ENCODE data around the gene PNKD.
"Not testable (repeated sequence)": the region's sequence is repeated elsewhere in the genome, so short reads cannot be mapped to it uniquely, and the experiment has no call there.

The PNKD gene

DNA sequence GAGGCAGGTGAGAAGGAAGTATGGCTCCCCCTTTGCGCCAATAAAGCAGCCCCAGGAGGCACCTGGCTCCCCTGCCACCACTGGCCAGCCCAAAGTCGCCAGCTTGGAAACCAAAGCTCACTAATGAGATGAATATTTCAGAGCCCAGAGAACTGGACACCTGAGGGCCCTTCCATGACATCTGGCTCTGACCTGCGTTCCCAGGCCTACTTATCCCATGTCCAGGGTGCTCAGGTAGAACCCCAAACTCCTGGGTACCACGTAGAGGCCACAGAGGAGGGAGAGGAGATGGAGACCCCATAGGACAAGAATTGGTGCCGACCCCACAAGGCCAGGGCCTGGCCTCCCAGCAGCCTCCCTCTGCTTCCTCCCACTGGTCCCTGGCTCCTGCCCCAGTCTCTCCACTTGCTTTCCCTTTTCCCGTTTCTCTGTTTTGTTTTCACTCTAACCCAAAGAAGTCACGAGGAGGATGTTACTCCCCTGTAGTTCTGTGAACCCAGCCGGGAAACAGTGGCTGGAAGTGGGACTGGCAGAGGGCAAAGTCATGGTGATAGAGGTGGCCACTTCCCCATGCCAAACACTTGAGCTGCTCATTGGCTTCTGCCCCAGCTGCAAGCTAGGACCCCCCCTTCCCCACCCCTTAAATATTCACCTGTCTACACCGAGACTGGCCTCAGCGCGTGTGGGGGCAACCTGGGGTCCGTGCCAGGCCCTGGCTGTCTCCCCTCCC is 21.2 kb downstream of the PNKD start:
- no peak for DNase-seq (ENCODE audit: low read depth in 2 of 2)

DNA sequence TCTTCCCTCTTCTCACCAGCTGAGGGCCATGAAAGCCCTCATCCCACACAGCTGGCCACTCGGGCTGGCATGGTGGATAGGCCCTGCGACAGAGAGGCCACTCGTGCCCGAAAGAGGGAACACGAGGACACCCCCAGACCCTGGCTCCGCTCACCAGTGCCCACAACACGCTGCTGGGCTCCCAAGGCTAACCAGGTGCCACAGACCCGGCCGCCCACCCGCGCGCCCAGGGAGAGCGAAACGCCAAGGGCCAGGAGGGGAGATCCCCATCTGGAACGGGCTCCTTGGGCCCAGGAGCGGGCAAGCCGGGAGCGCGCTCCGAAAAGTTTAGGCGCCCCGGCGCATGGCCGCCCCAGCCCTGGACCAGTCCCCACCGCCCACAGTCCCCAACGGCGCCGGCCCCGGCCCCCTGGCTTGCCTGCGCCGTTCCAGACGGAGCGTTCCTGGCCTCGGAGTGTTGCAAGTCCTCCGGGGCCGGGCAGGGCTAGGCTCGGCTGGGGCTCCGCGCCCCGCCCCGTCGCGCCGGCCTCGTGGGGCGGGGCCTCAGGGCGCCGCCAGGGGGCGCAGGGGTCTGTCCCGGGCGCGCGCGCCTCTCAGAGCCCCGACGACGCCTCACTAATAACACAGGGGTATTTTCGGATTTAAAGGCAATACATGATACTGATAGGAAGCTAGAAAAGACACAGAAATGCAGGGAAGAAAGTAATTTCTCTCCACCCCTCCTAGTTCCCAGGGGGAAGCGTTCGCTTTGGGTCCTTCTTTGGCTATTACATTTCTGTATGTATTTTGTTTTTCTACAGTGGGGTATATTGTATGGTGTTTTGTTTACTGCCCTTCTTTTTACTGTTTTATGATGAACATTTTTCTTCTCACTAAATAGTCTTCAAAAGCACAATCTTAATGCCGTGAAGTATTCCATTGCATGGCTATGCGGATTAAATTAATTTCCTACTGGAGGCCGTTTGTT is 22.0 kb downstream of the PNKD start, which contains the start of gene TMBIM1:
Gene TMBIM1 (minus strand): TSS at position 456 of the 967 bp plus-strand sequence. CDS start 10,362 bp downstream, outside the sequence.
- peak; percentile 56 to 68 for DNase-seq (ENCODE audit: low read depth in 2 of 2)

DNA sequence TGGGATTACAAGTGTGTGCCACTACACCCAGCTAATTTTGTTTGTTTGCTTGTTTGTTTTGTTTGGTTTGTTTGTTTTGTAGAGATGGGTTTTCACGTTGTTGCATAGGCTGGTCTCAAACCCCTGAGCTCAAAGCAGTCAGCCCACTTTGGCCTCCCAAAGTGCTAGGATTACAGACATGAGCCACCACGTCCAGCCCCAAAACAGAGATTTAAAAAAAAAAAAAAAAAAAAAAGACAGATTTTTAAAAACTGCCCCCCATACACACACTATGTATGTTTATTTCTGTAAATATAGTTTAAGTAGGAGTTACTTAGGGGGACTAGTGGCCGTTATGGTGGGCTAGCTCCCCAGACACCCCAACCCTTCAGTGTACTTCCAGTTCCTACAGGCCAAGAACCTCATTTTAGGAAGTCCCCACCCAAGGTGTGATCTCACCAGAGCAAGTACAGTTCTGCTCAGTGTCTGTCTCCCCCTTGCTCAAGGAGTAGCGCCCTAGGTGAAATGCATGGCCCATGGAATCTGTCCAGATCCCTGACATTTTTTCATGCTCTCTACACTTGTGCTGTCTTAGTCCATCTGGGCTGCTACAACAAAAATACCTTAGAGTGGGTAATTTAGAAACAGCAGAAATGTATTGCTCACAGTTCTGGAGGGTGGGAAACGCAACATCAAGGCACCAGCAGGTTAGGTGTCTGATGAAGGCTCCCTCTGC is 23.6 kb downstream of the PNKD start:
- no peak for DNase-seq (ENCODE audit: low read depth in 2 of 2)

DNA sequence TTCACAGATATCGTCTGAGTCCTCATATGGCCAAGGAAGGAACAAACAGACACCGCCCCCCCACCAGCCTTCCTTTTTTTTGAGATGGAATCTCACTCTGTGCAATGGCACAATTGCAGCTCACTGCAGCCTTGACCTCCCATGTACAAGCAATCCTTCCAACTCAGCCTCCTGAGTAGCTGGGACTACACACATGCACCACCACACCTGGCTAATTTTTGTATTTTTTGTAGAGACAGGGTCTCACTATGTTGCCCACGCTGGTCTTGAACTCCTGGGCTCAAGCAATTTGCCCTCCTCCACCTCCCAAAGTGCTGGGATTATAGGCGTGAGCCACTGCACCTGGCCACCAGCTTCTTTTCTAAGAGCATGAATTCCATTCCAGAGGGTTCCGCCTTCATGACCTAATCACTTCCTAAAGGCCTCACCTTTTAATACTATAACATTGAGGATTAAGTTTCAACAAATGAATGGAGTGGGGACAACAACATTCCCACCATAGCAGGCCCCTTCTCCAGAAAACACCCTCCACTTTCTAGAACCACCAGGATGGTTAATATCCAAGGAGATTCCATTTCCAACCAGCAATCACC is 24.2 kb downstream of the PNKD start:
- DNase-seq (ENCODE audit: low read depth in 2 of 2): no peak

DNA sequence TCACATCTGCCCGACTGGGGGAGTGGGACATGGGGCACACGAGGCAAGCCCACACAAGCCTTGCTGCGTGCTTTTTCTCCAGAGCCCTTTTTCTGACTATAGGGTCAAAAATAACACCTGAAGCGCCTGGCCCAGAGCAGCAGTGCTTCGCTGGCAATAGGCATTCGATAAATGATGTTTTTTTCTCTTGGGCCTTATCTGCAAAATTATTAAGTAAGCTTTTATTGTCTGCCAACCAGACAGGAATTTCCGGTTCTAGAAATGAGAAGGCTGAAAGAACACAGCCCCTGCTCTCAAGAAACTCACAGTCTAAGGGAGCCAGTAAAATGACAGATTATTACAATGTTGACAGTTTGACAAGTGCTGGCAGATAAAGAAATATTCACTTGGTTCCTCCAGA is 24.7 kb downstream of the PNKD start:
- no peak for DNase-seq (ENCODE audit: low read depth in 2 of 2)

DNA sequence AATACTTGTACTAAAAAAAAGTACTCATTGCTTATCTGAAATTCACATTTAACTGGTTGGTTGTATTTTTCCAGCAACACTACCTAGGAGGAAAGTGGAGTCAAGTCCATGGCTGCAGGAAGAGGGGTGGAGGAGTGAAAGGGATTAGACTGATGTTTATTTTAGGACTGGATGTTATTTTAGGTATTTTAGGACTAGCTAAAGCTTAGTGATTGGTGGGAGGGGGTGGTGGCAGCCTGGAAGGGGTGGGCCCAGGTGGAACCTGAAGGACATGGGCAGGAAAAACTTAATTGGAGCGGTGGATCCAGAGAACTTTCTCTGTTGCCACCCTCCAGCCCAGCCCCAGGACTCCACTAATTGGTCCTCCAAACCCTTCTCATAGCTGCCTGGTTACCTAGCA is 25.9 kb downstream of the PNKD start:
- DNase-seq (ENCODE audit: low read depth in 2 of 2): no peak

DNA sequence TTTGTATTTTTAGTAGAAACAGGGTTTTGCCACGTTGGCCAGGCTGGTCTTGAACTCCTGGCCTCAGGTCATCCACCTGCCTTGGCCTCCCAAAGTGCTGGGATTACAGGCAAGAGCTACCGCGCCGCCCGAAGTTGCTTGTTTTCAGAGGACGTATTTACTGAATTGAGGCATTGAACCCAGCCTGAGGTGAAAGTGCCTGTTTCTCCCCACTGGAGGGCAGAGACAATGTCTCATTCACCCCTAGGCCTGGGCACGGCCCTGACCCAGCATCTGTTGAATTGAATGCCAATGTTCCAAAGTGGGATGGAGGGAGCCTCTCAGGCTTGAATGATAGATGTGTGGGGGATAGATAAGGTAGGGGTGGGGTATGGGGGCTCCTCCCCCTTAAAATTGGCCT is 26.5 kb downstream of the PNKD start:
- DNase-seq (ENCODE audit: low read depth in 2 of 2): no peak

DNA sequence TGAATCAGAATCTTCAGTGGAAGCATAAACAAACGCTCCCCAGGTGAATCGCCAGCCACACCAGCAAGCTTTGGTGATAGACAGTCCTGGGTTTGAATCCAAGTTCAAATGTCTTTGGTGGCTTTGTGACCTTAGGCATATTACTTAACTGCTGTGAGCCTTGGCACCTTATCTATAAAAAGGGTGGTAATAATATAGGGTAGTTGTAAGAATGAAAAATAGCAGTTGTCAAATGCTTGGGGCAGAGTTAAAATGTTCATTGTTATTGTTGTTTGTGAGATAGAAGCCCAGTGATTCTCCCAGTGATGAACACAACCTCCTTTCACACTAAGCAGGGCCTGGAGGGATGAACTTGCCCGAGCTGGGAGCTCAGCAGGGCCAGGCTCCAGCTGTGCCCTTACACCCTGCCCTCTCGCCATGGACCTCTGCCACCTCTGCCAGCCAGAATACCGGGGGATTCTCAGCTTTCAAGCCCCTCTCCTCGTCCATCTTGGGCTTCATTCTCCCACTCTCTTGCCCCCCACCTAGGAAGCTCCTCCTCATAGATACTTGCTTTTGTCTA is 28.1 kb downstream of the PNKD start:
- DNase-seq (ENCODE audit: low read depth in 2 of 2): no peak

DNA sequence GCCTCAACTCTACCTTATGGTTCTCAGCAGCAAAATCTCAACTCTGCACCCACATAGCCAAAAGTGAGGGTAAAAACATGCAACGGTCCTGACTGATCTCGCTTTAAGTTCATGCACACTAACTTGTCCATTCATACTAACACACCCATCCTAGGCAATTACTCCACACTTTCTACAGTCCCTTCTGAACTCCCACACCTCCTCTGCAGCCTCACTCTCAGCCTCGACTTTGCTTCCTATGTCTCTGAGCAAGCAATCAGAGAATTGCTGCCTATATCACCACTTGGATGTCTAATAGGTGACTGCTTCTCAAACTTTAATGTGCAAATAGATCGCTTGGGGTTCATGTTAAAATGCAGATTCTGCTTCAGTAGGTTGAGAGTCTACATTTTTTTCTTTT is 29.8 kb downstream of the PNKD start:
- no peak for DNase-seq (ENCODE audit: low read depth in 2 of 2)

DNA sequence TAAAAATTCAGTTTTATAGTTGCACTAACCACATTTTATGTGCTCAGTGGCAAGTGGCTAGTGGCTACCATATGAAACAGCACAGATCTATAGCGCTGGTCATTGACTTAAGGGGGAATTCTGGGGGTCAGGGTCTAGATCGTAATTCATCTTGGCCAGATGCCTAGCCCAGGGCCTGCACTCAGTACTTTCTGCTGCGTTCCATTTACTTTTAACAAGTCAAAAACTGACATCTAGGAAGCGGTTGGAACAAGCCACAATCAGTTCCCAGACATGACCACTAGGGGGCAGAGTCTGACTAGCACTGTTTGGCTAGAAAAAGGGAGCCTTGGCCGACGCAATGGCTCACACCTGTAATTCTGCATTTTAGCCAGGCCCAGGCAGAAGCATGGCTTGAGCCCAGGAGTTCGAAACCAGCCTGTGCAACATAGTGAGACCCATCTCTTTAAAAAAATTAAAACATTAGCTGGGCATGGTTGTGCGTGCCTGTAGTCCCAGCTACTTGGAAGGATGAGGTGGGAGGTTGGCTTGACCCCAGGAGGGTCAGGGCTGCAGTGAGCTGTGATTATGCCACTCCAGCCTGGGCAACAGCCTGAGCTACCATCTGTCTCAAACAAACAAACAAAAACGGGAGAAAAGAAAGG is 31.0 kb downstream of the PNKD start:
- DNase-seq (ENCODE audit: low read depth in 2 of 2): peak; percentile 85 to 86

DNA sequence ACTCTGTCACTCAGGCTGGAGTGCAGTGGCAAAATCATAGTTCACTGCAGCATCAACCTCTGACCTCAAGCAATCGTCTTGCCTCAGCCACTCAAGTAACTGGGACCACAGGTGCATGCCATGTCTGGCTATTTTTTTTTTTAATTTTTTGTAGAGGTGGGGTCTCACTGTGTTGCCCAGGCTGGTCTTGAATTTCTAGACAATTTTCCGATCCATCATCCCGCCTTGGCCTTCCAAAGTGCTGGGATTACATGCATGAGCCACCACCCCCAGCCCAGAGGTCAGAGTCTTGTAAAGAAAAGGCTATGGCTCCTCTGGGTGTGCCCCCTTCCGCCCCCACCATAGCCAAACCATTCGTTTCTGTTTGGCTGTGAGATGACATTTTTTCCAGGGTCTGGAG is 35.1 kb downstream of the PNKD start:
- DNase-seq (ENCODE audit: low read depth in 2 of 2): no peak

DNA sequence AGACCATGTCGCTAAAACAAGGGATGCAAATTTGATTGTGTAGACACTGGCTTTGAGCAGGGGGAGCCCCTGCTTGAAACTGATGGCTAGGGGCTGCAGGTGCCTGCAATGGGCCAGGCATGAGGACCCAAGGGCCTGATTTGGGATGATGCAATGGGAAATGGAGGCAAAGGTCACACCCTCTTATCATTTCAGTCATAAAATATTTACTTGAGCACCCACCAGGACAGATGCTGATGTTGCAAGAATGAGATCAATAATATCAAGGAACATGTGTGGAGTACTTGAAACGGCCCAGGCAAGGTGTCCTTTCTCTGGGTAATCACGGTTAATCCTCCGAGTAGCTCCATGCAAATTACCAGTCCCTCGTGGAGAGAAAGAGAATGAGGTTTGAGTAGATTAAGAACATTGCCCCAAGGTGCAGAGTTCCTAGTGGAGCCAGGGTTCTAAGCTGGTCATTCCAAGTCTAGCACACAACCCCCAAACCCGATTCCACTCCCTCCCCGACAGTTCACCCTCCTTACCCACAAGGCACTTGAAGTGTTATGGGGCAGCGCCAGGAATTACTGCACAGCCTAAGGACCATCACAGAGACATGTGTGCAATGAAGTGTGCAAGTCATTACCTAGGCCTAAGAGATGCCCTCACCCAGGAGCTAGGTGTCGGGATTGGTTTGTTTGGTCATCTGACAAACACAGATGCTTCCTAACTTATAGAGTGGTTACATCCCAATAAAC is 36.0 kb downstream of the PNKD start:
- DNase-seq (ENCODE audit: low read depth in 2 of 2): no peak

DNA sequence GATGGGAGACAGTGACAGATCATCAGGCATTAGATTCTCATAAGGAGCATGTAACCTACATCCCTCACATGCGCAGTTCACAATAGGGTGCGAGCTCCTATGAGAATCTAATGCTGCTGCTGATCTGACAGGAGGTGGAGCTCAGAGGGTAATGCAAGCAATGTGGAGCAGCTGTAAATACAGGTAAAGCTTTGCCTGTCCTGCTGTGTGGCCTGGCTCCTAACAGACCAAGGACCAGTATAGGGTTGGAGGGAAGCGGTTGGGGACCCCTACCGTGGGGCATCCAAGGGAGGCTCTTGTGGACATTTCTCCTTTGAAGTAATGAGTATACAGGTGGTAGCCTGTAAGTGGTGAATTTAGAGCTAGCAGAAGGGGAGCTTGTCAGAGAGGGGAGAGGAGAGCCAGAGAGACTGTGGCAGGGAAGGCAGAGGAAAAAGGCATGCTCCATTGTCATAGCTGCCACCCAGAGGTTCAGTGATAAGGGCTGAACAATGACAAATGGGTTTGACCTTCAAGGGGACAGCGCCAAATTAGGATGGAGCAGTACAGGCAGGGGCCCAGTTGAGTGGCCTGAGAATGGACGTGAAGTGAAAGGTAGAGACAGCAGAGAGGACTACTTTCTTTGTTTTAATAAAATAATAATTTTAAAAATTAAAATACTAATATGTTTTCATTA is 37.2 kb downstream of the PNKD start:
- DNase-seq (ENCODE audit: low read depth in 2 of 2): no peak

DNA sequence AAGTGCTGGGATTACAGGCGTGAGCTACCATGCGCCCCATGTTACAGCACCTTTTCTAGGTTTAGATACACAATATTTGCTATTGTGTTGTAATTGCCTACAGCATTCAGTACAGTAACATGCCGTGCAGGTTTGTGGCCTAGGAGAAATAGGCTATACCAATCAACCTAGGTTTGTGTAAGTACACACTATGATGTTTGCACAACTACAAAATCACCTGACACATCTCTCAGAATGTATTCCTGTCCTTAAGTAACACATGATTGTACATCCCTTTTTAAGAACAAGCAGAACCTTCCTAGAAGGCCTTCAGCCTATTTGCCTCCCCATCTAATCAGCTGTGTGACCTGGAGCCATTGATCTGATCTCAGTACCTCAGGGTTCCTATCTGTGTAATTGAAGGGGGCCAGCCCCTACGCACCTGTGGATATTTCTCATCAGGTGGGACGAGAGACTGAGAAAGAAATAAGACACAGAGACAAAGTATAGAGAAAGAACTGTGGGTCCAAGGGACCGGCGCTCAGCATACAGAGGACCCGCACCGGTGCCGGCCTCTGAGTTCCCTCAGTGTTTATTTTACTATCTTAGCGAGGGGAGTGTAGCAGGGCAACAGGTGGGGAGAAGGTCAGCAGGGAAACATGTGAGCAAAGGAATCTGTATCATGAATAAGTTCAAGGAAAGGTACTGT is 40.7 kb downstream of the PNKD start:
- DNase-seq (ENCODE audit: low read depth in 2 of 2): no peak

DNA sequence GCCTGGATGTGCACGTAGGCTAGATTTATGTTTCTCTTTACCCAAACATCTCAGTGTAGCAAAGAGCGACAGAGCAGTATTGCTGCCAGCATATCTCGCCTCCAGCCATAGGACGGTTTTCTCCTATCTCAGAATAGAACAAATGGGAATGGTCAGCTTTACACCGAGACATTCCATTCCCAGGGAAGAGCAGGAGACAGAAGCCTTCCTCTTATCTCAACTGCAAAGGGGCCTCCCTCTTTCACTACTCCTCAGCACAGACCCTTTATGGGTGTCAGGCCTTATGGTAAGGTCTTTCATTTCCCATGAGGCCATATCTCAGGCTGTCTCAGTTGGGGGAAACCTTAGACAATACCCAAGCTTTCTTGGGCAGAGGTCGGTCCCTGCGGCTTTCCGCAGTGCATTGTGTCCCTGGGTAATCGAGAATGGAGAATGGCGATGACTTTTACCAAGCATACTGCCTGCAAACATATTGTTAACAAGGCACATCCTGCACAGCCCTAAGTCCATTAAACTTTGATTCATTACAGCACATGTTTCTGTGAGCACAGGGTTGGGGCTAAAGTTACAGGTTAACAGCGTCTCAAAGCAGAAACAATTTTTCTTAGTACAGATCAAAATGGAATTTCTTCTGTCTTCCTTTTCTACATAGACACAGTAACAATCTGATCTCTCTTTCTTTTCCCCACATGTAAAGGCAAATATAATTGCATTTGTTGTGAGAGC is 41.4 kb downstream of the PNKD start:
- DNase-seq (ENCODE audit: low read depth in 2 of 2): not testable (repeated sequence)

DNA sequence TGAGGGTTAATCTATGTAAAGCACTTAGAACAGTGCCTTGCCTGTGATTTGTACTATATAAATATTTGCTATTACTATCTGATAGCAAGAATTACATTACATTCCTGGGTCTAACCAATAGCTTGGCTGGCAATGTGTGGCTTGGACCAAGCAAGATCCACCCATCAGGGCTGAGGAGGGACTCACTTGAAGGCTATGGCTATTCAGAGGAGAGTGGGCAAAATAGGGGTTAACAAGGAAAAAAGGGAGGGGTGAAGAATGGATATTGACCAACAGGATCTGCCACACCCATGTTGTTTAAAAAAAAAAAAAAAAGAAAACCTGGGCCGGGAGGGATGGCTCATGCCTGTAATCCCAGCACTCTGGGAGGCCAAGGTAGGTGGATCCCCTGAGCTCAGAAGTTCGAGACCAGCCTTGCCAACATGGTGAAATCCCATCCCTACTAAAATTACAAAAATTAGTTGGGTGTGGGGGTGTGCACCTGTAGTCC is 42.0 kb downstream of the PNKD start:
- no peak for DNase-seq (ENCODE audit: low read depth in 2 of 2)

DNA sequence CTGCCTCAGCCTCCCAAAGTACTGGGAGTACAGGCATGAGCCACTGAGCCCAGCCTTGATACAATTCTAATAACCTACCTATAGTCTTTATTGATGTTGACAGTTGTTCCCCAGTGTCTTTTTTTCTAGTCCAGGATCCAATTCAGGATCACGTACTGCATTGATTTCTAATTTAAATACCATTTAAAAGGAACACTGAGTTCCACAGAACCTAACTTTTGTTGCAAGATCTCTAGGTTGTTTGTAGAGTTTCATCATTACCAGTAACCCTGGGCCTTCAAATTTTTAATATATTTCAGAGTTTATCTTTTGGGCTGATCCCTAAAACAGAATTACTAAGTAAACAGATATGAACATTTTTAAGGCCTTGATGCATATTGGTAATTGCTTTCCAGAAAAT is 43.0 kb downstream of the PNKD start:
- DNase-seq (ENCODE audit: low read depth in 2 of 2): no peak

DNA sequence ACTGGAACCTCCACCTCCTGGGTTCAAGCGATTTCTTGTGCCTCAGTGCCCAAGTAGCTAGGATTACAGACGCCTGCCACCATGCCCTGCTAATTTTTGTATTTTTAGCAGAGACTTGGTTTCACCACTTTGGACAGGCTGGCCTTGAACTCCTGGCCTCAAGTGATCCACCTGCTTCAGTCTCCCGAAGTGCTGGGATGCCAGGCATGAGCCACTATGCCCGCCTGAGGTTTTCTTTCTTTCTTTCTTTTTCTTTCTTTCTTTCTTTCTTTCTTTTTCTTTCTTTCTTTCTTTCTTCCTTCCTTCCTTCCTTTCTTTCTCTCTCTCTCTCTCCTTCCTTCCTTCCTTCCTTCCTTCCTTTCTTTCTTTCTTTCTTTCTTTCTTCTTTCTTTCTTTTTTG is 44.4 kb downstream of the PNKD start:
- DNase-seq (ENCODE audit: low read depth in 2 of 2): not testable (repeated sequence)
